H9 (cell line): ENCODE measurements around the gene SMIM15. TPM values are rescaled to one million over a fixed set of nuclear protein-coding genes. Genes with fewer than 3 reads are reported as not detected.

Source experiments
- DNase-seq: peaks from one replicate; pipeline ENCODE4 v3.0.0-alpha.2; 2017
- H2AFZ ChIP-seq: one replicate; pipeline ENCODE4 v1.6.1; 2013; ENCODE audit warnings: mild to moderate bottlenecking, low read length, control low read depth, moderate library complexity
- H2AK5ac ChIP-seq: 2 replicates; pipeline ENCODE4 v1.6.1; 2013; ENCODE audit warnings: low read length, control low read depth, mixed read lengths; ENCODE audit not compliant: insufficient read length
- H2BK120ac ChIP-seq: one replicate; pipeline ENCODE4 v1.6.1; 2013; ENCODE audit warnings: low read depth, mild to moderate bottlenecking, low read length, control low read depth, inconsistent platforms; ENCODE audit not compliant: poor library complexity, severe bottlenecking
- H2BK12ac ChIP-seq: 2 replicates; pipeline ENCODE4 v1.6.1; 2013; ENCODE audit warnings: low read length, control low read depth, mixed read lengths, low read depth; ENCODE audit not compliant: insufficient read length
- H2BK15ac ChIP-seq: 2 replicates; pipeline ENCODE4 v1.6.1; 2013; ENCODE audit warnings: low read depth, low read length, control low read depth
- H2BK20ac ChIP-seq: one replicate; pipeline ENCODE4 v1.6.1; 2013; ENCODE audit warnings: low read depth, mild to moderate bottlenecking, low read length, control low read depth, inconsistent platforms; ENCODE audit not compliant: poor library complexity, severe bottlenecking
- H2BK5ac ChIP-seq: 2 replicates; pipeline ENCODE4 v1.6.1; 2013; ENCODE audit warnings: low read length, control low read depth, mixed read lengths; ENCODE audit not compliant: insufficient read length
- H3K14ac ChIP-seq: 2 replicates; pipeline ENCODE4 v1.6.1; 2013; ENCODE audit warnings: low read length, control low read depth; ENCODE audit not compliant: insufficient read depth
- H3K18ac ChIP-seq: 2 replicates; pipeline ENCODE4 v1.6.1; 2013; ENCODE audit warnings: low read depth, mild to moderate bottlenecking, mixed read lengths, low read length, control low read depth; ENCODE audit not compliant: insufficient read length
- H3K23ac ChIP-seq: 2 replicates; pipeline ENCODE4 v1.6.1; 2013; ENCODE audit warnings: low read length, control low read depth, mixed read lengths, low read depth; ENCODE audit not compliant: insufficient read length
- H3K23me2 ChIP-seq: 2 replicates; pipeline ENCODE4 v1.6.1; 2013; ENCODE audit warnings: low read depth, mild to moderate bottlenecking, mixed read lengths, low read length, control low read depth; ENCODE audit not compliant: insufficient read length, poor library complexity, severe bottlenecking
- H3K27ac ChIP-seq: 2 replicates; pipeline ENCODE4 v1.5.1; 2013; ENCODE audit warnings: low read length, control low read depth, mixed read lengths, low read depth; ENCODE audit not compliant: insufficient read length
- H3K27me3 ChIP-seq: 2 replicates; pipeline ENCODE4 v1.6.1; 2013; ENCODE audit warnings: low read length, control low read depth, inconsistent platforms; ENCODE audit not compliant: insufficient read depth
- H3K4ac ChIP-seq: 2 replicates; pipeline ENCODE4 v1.6.1; 2013; ENCODE audit warnings: low read depth, mild to moderate bottlenecking, control low read depth, inconsistent platforms, low read length, moderate library complexity
- H3K4me1 ChIP-seq: 2 replicates; pipeline ENCODE4 v1.6.1; 2013; ENCODE audit warnings: low read length, control low read depth, inconsistent platforms; ENCODE audit not compliant: insufficient read depth
- H3K4me2 ChIP-seq: 2 replicates; pipeline ENCODE4 v1.6.1; 2013; ENCODE audit warnings: low read length, control low read depth, mixed read lengths; ENCODE audit not compliant: insufficient read length, insufficient read depth
- H3K56ac ChIP-seq: 2 replicates; pipeline ENCODE4 v1.6.1; 2013; ENCODE audit warnings: low read depth, mild to moderate bottlenecking, mixed read lengths, low read length, control low read depth; ENCODE audit not compliant: insufficient read length
- H3K79me1 ChIP-seq: 2 replicates; pipeline ENCODE4 v1.6.1; 2013; ENCODE audit warnings: low read depth, mild to moderate bottlenecking, moderate library complexity, low read length, control low read depth, inconsistent platforms; ENCODE audit not compliant: insufficient read depth, poor library complexity, severe bottlenecking
- H3K79me2 ChIP-seq: 2 replicates; pipeline ENCODE4 v1.6.1; 2013; ENCODE audit warnings: low read length, control low read depth, inconsistent platforms; ENCODE audit not compliant: insufficient read depth
- H3K9ac ChIP-seq: 2 replicates; pipeline ENCODE4 v1.6.1; 2013; ENCODE audit warnings: low read length, control low read depth, mixed read lengths; ENCODE audit not compliant: insufficient read length; ENCODE audit errors: extremely low read depth
- H3K9me3 ChIP-seq: one replicate; pipeline ENCODE4 v1.6.1; 2013; ENCODE audit warnings: low read depth, low read length, inconsistent platforms; ENCODE audit not compliant: control insufficient read depth
- H3T11ph ChIP-seq: one replicate; pipeline ENCODE4 v1.6.1; 2013; ENCODE audit warnings: mild to moderate bottlenecking, low read length, control low read depth, inconsistent platforms
- H4K20me1 ChIP-seq: one replicate; pipeline ENCODE4 v1.6.1; 2013; ENCODE audit not compliant: control insufficient read depth, insufficient read length, insufficient read depth
- H4K5ac ChIP-seq: 2 replicates; pipeline ENCODE4 v1.6.1; 2013; ENCODE audit warnings: low read depth, mild to moderate bottlenecking, mixed read lengths, low read length, control low read depth; ENCODE audit not compliant: insufficient read length
- H4K8ac ChIP-seq: replicated peaks from 2 replicates; pipeline ENCODE4 v1.6.1; 2013; ENCODE audit warnings: low read length, control low read depth, mixed read lengths, low read depth; ENCODE audit not compliant: insufficient read length
- H4K91ac ChIP-seq: 2 replicates; pipeline ENCODE4 v1.6.1; 2013; ENCODE audit warnings: low read depth, mild to moderate bottlenecking, moderate library complexity, mixed read lengths, low read length, control low read depth; ENCODE audit not compliant: insufficient read length
- H3K27ac Mint-ChIP-seq, 3 experiments: 2 replicates in 2 of 3; 3 replicates in 1 of 3; pipeline ENCODE4 v1.8.0; 2020 to 2021; ENCODE audit warnings: mixed read lengths in 3 of 3, mild to moderate bottlenecking in 1 of 3, moderate library complexity in 1 of 3
- H3K27me3 Mint-ChIP-seq: 2 replicates; pipeline ENCODE4 v1.8.0; 2021; ENCODE audit warnings: low read depth, mild to moderate bottlenecking, moderate library complexity, mixed read lengths
- H3K36me3 Mint-ChIP-seq, 3 experiments: 2 replicates in 2 of 3; 3 replicates in 1 of 3; pipeline ENCODE4 v1.8.0; 2020 to 2021; ENCODE audit warnings: low read depth in 3 of 3, mixed read lengths in 3 of 3; ENCODE audit not compliant: insufficient read depth in 1 of 3
- H3K4me1 Mint-ChIP-seq, 2 experiments: 2 replicates each; pipeline ENCODE4 v1.8.0; 2020; ENCODE audit warnings: mixed read lengths in 2 of 2
- H3K4me3 Mint-ChIP-seq, 2 experiments: 2 replicates in 1 of 2; 3 replicates in 1 of 2; pipeline ENCODE4 v1.8.0; 2020 to 2021; ENCODE audit warnings: mild to moderate bottlenecking in 2 of 2, mixed read lengths in 2 of 2, moderate library complexity in 1 of 2
- H3K9me3 Mint-ChIP-seq, 2 experiments: 2 replicates in 1 of 2; 3 replicates in 1 of 2; pipeline ENCODE4 v1.8.0; 2020; ENCODE audit warnings: mild to moderate bottlenecking in 2 of 2, mixed read lengths in 2 of 2, moderate library complexity in 1 of 2
- CTCF ChIP-seq: fragments of 200-600 bp; sonication (generic); conservative IDR thresholded peaks from 3 replicates; pipeline ENCODE4 v1.8.0; 2021; ENCODE audit warnings: antibody characterized with exemption, mild to moderate bottlenecking
- total RNA-seq: library from RNA; stranded (reverse); gene quantifications from 2 replicates; pipeline ENCODE4 v1.2.1, GENCODE V29; 2021

The SMIM15 gene
- total RNA-seq, 1 experiment from 2014 or later = 75.3 TPM

- Histone ChIP-seq H2BK5ac (no peak overlapping the region), H3K79me2 (no peaks in the 10 kb centered on the region)
Observed at GRCh38 chr5:61207884-61208283, 45.6 kb upstream of the SMIM15 start.

More at GRCh38 chr5:61207884-61208283, 45.6 kb upstream of the SMIM15 start:
- DNase-seq = no peak
- Histone ChIP-seq H3K4me2 (no peak overlapping the region), H3K56ac (no peak overlapping the region), H3K9me3 (no peaks in the 10 kb centered on the region), H3K27me3 (no peaks in the 10 kb centered on the region), H3K23me2 (no peaks in the 10 kb centered on the region), H2BK120ac (no peak overlapping the region), H3K79me1 (no peaks in the 10 kb centered on the region), H2AK5ac (no peak overlapping the region), H3K9ac (no peak overlapping the region), H3K4ac (no peak overlapping the region), H2BK15ac (no peak overlapping the region), H3K14ac (no peak overlapping the region), H2AFZ (no peak overlapping the region), H2BK12ac (no peak overlapping the region), H3K4me1 (no peaks in the 10 kb centered on the region), H3K23ac (no peak overlapping the region), H4K8ac (no peak overlapping the region), H3T11ph (no peak overlapping the region), H3K18ac (no peak overlapping the region), H3K27ac (no peak overlapping the region), H4K20me1 (no peaks in the 10 kb centered on the region), H2BK20ac (no peak overlapping the region), H4K91ac (no peak overlapping the region), H4K5ac (no peak overlapping the region)
- H3K27me3 Mint-ChIP-seq = peaks cover under 1% of the 10 kb centered on the region; the same call in 1 of the 2 replicates
- H3K4me3 Mint-ChIP-seq = no peak overlapping the region
- H3K27ac Mint-ChIP-seq = no peak overlapping the region
- H3K9me3 Mint-ChIP-seq = peaks cover 48 to 58% of the 10 kb centered on the region in 2 experiments
- H3K36me3 Mint-ChIP-seq = peaks cover 18 to 48% (median 21%) of the 10 kb centered on the region in 3 experiments; a peak in 6 of 7 replicates
- no peaks in the 10 kb centered on the region for H3K4me1 Mint-ChIP-seq
- TF ChIP-seq CTCF = no peak
